NCI-H146 treated with DMSO at 0.1 percent for 48 hours (cell line): ENCODE results near the gene TIGD6.

Experiments
- DNase-seq: peaks from one replicate; lab custom pipeline; 2025; ENCODE audit not compliant: unreplicated experiment; lab: John Stamatoyannopoulos, UW

The TIGD6 gene

GRCh38 chr5:149981206-149981605 lies 19.2 kb downstream of the TIGD6 start:
- DNase-seq: no peak

DNA sequence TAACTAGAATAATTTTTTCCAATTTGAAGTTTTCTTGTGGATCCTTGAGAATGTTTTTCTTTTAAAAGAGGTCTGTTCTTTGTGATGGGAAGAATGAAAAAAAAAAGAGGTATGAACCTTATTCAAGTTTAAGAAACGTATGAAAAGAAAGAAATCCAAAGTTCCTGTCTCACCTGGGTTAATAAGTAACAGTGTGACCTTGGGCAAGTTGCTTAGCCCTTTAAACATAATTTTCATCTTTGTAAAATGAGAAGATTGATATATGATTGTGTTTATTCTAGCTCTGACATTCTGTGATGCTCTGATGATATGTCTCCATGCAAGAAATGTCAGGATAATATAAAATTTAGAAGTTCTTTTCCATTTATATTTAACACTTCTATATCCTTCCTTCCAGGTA lies 20.6 kb downstream of the TIGD6 start:
- DNase-seq: no peak

DNA sequence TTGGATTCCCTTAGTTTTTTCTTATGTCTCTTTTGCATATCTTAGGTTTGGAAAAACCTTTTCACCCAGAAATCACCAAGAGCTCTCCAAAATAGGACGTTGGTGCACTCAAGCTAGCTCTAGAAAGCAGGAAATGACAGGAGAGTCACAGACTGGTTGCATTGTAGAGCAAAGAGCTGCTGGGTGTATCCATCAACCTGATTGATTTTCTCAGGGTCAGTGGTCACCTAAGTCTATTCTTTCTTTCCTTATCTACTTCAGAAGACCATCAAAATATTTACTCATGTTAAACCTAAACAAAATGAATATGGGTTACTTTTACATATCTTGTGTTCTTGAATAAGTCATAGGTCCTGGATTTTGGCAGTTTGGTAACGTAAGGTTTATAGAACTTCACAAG lies 25.0 kb downstream of the TIGD6 start:
- no peak for DNase-seq

DNA sequence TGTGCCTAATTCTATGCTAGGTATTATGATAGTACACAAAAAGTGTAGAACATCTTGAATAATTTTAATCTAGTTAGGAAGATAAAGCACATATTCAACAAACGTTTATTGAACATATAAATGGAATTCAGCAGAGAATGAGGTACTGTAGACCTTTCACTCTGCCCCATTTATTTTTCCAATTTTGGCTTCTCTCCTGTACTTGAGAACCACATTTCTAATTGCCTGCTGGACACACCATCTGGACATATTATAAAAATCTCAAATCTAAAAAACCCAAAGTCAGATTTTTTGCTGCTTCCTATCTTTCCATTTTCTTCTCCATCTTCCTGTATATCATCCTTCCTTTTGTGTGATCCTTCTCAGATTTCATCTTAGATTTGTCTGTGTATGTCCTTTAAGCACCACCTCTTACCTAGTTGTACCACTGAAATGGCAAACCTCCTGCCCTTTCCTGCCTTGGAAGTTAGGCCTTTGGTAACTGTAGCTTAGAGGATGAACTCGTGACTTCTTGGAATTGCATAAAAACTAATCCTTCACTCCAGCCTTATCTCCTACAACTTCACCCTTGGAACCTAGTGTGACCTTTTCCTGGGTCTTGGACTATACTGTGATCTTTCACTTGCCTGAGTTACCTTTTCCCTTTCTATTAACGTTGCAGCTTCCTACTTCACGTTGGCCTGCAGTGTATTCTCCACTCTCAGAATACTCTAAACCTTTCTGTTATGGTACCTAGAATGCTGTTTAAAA lies 31.1 kb downstream of the TIGD6 start:
- DNase-seq: no peak

GRCh38 chr5:149966946-149967345 lies 33.5 kb downstream of the TIGD6 start:
- DNase-seq: no peak

GRCh38 chr5:149963729-149964128 lies 36.7 kb downstream of the TIGD6 start:
- no peak for DNase-seq

DNA sequence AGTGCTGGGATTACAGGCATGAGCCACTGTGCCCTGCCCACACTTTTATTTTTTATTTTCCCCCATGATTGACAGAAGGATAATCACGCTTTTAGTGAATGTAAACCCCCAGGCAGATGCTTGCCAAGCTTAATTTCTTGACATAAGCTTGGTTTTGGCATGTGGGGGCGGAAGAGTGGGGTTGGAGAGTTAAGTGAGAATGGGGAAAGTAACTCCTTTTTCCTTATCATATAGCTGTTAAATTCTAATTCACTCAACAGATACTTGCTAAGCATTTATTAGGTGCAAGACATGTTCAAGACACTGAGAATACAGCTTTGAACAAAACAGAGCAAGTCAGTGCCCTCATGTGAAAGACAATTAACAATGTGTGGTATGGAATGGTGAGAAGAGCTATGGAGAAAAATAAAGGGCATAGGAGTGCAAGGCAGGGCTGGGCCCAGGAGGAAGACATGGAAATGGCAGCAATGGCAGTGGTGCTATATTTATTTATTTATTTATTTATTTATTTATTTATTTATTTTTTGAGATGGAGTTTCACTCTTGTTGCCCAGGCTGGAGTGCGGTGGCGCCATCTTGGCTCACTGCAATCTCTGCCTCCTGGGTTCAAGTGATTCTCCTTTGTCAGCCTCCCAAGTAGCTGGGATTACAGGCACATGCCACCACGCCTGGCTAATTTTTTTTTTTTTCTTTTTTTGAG lies 37.7 kb downstream of the TIGD6 start:
- no peak for DNase-seq

DNA sequence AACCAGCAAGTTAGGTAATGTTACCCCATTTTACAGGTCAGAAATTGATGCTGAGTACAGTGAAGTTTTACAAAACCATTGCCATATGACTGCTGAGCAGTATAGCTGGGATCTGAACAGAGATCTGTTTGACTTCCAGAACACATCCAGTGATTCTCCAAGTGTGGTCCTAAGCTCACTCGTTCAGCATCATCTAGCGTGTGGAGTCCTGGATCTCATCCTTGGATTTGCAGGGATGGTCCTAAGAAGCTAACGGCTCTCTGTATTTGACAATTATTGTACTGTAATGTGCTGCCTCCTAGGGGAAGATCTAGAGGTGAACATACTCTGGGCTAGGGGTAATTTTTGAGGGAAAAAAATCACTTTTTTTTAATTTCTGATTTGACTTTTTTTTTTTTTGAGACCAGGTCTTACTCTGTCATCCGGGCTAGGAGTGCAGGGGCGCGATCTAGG lies 38.5 kb downstream of the TIGD6 start:
- DNase-seq: no peak

GRCh38 chr5:149961186-149961685 lies 39.2 kb downstream of the TIGD6 start:
- DNase-seq: no peak

DNA sequence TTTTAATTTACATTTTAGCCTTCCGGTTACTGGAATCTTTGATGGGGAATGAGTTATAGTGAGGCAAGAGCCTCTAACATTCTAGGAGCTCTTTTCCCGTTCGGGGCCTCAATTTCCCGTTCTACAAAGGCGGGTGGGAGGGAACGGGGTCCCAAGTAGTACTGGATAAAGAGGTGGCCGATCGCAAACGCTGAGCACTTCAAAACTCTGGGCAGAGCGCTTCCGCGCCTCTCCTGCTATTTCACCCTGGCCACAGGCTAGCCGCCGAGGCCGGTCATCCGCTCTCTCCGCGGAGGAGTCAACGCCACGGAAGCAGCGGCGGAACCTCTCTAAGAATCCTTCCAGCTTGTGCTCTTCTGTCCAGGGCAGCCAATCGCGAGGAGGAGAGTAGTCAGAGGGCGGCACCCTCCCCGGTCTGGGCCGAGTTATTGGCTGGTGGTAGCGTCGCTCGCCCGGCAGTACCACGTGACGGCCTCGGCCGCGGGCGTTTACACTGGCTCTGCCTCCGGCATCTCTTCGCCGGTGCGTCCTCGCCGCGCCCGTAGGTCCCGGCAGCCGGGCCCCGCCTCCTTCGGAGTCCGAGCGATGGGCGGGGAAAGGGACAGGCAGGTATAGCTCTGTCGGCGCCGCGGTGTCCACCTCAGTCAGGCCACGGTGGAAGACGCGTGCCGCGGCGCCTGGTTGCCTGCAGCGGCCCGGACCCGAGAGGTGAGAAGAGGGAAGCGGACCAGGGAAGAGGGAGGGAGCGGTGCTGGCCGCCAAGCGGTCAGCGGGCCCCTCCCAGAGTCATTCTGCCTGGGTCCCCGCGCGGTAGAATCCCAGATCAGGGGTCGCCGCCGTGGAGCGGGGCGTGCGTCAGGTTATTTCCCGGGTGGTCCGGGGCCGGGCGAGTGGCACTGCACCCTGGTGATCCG lies 39.9 kb downstream of the TIGD6 start, which contains the start of gene SLC26A2:
Gene SLC26A2 (plus strand): TSS at position 487 of the 914 bp plus-strand sequence. CDS start 16,895 bp downstream, outside the sequence.
- DNase-seq: peak; percentile 94

- DNase-seq: no peak
Observed at GRCh38 chr5:149959406-149960236, 40.8 kb downstream of the TIGD6 start.

DNA sequence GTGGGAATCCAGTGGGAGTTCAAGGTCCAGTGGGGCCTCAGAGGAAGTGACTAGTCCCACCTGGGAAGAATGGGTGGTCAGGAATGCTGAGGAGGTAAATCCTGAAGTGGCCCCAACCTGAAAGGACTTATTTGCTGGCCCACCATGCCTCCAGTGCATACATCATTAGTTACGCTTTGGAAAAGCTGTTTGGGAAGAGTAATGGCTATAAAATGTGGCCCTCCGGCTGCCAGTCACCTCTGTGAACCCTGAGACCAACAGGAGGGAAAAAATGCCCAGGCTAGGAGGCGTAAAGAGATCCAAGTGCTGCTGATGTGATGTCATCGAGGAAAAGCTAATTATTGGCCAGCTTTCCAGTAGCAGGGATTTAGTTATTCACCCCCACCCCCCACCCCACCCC lies 42.6 kb downstream of the TIGD6 start:
- no peak for DNase-seq

DNA sequence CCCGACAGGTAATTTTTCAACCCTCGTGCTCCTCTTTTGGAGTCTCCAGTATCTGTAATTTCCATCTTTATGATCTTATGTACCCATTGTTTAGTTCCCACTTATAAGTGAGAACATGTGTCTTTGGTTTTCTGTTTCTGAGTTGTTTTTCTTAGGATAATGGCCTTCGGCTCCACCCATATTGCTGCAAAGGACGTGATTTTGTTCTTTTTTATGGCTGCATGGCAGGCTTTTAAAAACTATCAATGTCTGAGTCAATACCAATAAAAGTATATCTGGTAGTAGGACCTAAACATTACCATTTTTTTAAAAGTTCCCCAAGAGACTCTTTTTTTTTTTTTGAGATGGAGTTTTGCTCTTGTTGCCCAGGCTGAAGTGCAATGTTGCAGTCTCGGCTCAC lies 43.8 kb downstream of the TIGD6 start:
- no peak for DNase-seq

DNA sequence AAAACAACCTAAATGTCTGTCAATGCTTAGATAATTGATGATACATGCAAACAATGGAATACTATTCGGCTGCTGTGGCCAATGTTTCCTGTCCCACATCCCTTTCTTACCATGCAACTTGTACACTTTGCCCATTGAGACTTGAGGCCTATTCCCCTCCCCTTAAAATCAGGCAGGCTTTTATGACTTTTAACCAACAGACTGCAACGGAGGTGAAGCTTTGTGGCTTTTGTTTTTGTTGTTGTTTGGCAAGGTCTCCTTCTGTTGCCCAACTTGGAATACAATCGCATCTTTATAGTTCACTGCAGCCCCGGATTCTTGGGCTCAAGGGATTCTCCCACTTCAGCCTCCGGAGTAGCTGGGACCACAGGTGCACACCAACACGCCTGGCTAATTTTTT lies 45.7 kb downstream of the TIGD6 start:
- no peak for DNase-seq

DNA sequence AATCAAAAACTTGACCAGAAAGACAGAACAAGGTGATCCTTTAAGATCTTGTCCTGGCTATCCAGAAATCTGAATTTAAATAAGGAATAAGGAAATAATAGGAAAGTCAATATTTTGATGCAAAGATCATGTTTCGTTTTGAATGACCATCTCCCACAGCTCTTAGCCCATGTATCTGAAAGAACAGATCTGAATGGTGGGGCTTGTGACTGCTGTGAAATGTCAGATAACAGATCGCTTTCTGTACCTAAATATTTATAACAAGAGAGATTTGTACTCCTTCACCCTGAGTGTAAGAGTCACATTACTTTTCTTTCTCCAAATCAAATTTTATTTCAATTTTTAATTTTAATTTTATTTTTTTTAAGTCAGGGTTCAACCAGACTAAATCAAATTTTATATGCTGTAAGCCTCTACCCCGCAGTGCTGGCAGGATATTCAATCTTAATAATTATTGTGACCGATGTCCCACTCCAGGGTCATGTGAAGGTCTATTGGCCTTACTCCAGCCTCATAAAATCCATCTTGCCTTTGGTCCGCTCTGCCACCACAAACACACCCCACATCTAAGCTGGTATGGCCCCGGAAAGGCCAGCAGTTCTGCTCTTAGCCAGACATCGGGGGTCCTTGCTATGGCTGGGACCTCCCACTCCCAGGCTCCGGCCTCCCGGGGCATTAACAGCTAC lies 46.9 kb downstream of the TIGD6 start:
- no peak for DNase-seq

GRCh38 chr5:149951138-149951749 lies 49.2 kb downstream of the TIGD6 start:
- no peak for DNase-seq

GRCh38 chr5:149948993-149949392 lies 51.5 kb downstream of the TIGD6 start:
- DNase-seq: no peak

DNA sequence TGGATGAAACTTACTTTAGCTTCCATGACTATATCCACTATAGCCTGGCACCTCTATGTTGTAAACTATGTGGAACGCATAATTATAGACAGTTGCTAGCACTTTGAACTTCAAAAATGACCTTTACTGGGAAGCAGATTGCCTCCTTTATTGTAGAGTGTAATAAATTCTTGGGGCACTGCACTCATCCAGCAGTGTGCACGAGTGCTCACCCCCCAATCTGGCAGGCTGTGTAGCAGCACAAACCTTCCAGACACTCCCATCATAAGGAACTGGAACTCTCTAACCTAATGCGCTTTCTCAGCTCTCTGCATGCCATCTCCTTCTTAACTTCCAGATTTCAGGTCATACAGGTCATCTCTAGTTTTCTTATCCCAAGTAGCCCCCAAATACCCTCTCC lies 54.3 kb downstream of the TIGD6 start:
- no peak for DNase-seq

DNA sequence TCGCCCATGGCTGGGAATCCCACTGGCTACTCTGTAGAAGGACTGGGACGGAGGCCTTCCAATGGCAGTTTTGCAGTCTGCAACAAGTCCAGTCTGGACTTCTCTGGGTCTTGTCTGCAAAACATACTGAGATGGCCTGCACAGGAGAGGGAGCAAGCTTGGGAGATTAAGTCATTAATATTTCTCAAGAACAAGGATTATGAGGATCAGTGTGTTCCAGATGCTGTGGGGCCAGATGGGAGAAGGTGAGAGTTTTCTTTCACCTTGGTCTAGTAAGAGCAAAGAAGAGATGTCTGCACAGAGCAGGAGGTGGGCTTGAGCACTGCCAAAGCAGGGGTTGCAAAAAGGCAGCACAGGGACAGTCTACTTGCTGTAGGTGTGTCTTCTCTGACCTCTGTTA lies 55.8 kb downstream of the TIGD6 start, which contains the start of gene PDE6A:
Gene PDE6A (minus strand): TSS at position 128 of the 400 bp plus-strand sequence. CDS start 120 bp downstream, at position 8.
- no peak for DNase-seq
